GM12865 (cell line): ENCODE measurements around the gene MRPL4.

Source experiments
- DNase-seq: peaks from one replicate; pipeline ENCODE4 v3.0.0; 2010; ENCODE audit warnings: low read depth
- H3K4me3 ChIP-seq: 2 replicates; pipeline ENCODE4 v1.5.1; 2011; ENCODE audit warnings: mild to moderate bottlenecking, low read depth, low read length, control low read depth
- TF ChIP-seq, protein P1 (sequence below): IDR thresholded peaks from 2 replicates; pipeline ENCODE4 v1.5.1; 2011; ENCODE audit warnings: low read length, control low read depth, low read depth, inconsistent platforms; ENCODE audit not compliant: insufficient read depth; ENCODE audit errors: missing control alignments

Gene MRPL4

DNA sequence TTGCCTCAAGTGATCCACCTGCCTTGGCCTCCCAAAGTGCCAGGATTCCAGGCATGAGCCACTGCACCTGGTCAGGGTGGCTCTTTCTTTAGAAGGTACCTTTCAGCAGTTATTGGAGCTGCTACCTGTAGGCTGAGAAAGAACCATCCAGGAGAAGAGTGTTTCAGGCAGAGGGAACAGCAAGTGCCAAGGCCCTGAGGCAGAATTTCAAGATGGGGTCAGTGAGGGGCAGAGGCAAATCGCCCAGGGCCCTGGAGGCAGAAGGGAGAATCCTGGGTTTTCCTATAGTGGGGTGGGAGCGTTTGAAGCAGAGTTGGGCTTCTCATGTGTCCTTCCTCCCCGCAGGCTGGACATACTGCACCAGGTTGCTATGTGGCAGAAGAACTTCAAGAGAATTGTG is 2.2 kb downstream of the MRPL4 start:
- TF ChIP-seq, protein P1, sequence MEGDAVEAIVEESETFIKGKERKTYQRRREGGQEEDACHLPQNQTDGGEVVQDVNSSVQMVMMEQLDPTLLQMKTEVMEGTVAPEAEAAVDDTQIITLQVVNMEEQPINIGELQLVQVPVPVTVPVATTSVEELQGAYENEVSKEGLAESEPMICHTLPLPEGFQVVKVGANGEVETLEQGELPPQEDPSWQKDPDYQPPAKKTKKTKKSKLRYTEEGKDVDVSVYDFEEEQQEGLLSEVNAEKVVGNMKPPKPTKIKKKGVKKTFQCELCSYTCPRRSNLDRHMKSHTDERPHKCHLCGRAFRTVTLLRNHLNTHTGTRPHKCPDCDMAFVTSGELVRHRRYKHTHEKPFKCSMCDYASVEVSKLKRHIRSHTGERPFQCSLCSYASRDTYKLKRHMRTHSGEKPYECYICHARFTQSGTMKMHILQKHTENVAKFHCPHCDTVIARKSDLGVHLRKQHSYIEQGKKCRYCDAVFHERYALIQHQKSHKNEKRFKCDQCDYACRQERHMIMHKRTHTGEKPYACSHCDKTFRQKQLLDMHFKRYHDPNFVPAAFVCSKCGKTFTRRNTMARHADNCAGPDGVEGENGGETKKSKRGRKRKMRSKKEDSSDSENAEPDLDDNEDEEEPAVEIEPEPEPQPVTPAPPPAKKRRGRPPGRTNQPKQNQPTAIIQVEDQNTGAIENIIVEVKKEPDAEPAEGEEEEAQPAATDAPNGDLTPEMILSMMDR: no peak

DNA sequence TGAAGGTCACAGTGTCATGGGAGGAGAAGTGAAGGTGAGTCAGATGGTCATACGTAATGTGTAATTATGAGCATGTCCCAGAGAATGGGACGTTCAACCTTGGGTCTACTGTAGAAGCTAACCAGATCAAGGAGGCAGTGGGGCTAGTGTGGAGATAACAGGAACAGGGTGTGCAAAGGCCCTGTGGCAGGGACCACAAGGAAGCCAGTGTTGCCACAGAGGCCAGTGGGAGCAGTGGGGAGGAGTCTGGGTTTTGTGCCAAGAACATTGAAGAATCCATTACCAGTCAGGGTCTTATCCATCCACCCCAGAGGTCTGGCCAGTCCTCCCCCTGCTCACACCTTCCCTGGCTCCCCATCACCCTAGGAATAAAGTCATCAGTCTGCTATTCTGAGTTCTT is 3.3 kb downstream of the MRPL4 start:
- no peak for DNase-seq
- H3K4me3 ChIP-seq: no peak overlapping the region
- TF ChIP-seq, protein P1: no peak

More for the DNA sequence above, 2.2 kb downstream of the MRPL4 start:
- DNase-seq: no peak
- H3K4me3 ChIP-seq: no peak overlapping the region

DNA sequence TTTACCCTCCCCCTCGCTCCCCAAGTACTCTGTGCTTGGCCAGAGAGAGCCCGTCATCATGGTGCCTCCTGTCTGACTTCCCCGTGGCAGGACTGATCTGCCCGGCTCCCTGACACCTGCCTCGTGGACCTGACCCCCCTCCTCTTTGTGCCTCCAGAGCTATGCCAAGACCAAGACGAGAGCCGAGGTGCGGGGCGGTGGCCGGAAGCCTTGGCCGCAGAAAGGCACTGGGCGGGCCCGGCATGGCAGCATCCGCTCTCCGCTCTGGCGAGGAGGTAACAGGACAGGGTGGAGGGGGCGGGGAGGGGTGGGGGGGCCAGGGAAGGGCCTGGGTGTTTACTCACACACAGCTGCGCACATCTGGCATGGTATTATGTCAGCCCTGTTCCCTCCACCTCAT is 4.5 kb downstream of the MRPL4 start:
- no peak overlapping the region for H3K4me3 ChIP-seq
- DNase-seq: no peak
- TF ChIP-seq, protein P1: no peak

DNA sequence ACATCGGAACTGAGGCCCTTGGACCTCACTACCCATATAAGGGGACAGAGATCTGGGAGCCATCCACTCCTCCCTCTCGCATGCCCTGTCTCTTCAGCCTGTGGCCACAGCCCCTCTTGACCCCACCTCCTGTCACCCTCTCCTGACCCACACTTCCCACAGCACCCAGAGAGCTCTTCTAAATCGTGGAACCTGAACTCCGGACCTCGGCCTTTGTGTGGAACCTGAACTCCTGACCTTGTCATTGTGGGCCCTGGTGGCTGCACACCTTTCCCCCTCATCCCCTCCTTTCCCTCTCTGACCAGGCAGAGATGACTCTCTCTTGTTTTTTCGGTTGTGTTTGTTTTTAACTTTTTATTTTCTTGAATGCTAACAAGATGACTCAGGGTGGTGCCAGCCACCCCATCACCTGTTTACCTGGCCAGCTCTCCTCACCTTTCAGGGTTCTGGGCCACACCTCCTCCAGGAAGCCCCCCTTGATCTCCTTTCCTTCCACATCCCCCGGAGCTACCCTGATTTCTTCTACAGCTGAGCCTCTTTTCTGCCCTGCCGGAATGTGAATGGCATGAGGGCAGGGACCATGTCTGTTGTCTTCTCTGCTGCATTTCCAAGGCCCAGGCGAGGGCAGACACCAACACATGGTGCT is 5.1 kb downstream of the MRPL4 start:
- no peak for DNase-seq
- H3K4me3 ChIP-seq: no peak overlapping the region
- TF ChIP-seq, protein P1: no peak

DNA sequence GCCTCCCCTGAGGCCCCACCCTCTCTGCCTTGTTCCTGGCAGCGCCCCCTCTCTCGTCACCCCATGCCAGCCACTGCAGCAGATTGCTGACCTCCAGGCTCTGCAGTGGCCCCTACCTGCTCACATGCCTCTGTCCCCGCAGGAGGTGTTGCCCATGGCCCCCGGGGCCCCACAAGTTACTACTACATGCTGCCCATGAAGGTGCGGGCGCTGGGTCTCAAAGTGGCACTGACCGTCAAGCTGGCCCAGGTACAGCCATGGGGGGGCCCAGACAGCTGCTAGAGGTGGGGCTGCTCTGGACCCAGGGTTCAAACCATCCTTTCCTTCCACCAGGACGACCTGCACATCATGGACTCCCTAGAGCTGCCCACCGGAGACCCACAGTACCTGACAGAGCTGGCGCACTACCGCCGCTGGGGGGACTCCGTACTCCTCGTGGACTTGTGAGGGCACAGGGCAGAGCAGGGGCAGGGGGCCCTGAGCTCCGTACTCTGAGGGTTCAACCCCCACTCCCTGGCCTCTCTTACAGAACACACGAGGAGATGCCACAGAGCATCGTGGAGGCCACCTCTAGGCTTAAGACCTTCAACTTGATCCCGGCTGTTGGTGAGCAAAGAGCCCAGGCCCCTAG is 6.2 kb downstream of the MRPL4 start:
- H3K4me3 ChIP-seq: no peak overlapping the region
- TF ChIP-seq, protein P1: no peak
- DNase-seq: no peak

DNA sequence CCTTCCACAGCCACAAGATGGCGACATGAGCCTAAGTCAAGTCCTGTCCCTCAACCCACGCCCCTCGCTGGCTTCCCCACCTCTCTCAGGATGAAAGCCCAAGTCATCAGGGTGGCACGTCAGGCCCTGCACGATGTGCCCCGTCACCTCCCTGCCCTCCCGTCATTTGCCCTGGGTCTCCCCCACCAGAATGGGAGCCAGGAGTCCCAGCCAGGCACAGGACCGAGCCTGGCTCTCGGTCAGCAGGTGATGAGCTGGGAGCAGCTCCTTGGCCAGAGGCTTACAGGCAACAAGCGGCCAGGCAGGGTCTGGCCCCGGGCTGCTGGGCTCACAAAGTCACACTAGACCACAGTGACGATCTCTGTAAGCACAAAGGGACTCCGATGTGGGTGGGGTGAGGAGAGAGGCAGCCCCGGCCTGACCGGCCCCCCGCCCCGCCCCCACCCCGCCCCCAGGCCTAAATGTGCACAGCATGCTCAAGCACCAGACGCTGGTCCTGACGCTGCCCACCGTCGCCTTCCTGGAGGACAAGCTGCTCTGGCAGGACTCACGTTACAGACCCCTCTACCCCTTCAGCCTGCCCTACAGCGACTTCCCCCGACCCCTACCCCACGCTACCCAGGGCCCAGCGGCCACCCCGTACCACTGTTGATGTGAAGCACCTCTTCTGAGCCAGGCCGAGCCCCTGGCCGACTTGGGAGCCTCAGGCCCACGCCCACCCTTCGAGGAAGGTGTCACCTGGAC is 7.3 kb downstream of the MRPL4 start:
- DNase-seq: peak; percentile 95
- H3K4me3 ChIP-seq: no peak overlapping the region
- TF ChIP-seq, protein P1: peak; percentile 81
